H9 (cell line): ENCODE data around the gene FRMPD3. TPM values are rescaled to one million over a fixed set of nuclear protein-coding genes. Genes with fewer than 3 reads are reported as not detected.

Source experiments
- DNase-seq: peaks from one replicate; pipeline ENCODE4 v3.0.0-alpha.2; 2017
- H2AFZ ChIP-seq: one replicate; pipeline ENCODE4 v1.6.1; 2013; ENCODE audit warnings: mild to moderate bottlenecking, low read length, control low read depth, moderate library complexity
- H2AK5ac ChIP-seq: 2 replicates; pipeline ENCODE4 v1.6.1; 2013; ENCODE audit warnings: low read length, control low read depth, mixed read lengths; ENCODE audit not compliant: insufficient read length
- H2BK120ac ChIP-seq: one replicate; pipeline ENCODE4 v1.6.1; 2013; ENCODE audit warnings: low read depth, mild to moderate bottlenecking, low read length, control low read depth, inconsistent platforms; ENCODE audit not compliant: poor library complexity, severe bottlenecking
- H2BK12ac ChIP-seq: 2 replicates; pipeline ENCODE4 v1.6.1; 2013; ENCODE audit warnings: low read length, control low read depth, mixed read lengths, low read depth; ENCODE audit not compliant: insufficient read length
- H2BK15ac ChIP-seq: 2 replicates; pipeline ENCODE4 v1.6.1; 2013; ENCODE audit warnings: low read depth, low read length, control low read depth
- H2BK20ac ChIP-seq: one replicate; pipeline ENCODE4 v1.6.1; 2013; ENCODE audit warnings: low read depth, mild to moderate bottlenecking, low read length, control low read depth, inconsistent platforms; ENCODE audit not compliant: poor library complexity, severe bottlenecking
- H2BK5ac ChIP-seq: 2 replicates; pipeline ENCODE4 v1.6.1; 2013; ENCODE audit warnings: low read length, control low read depth, mixed read lengths; ENCODE audit not compliant: insufficient read length
- H3K14ac ChIP-seq: 2 replicates; pipeline ENCODE4 v1.6.1; 2013; ENCODE audit warnings: low read length, control low read depth; ENCODE audit not compliant: insufficient read depth
- H3K18ac ChIP-seq: 2 replicates; pipeline ENCODE4 v1.6.1; 2013; ENCODE audit warnings: low read depth, mild to moderate bottlenecking, mixed read lengths, low read length, control low read depth; ENCODE audit not compliant: insufficient read length
- H3K23ac ChIP-seq: 2 replicates; pipeline ENCODE4 v1.6.1; 2013; ENCODE audit warnings: low read length, control low read depth, mixed read lengths, low read depth; ENCODE audit not compliant: insufficient read length
- H3K23me2 ChIP-seq: 2 replicates; pipeline ENCODE4 v1.6.1; 2013; ENCODE audit warnings: low read depth, mild to moderate bottlenecking, mixed read lengths, low read length, control low read depth; ENCODE audit not compliant: insufficient read length, poor library complexity, severe bottlenecking
- H3K27ac ChIP-seq: 2 replicates; pipeline ENCODE4 v1.5.1; 2013; ENCODE audit warnings: low read length, control low read depth, mixed read lengths, low read depth; ENCODE audit not compliant: insufficient read length
- H3K27me3 ChIP-seq: 2 replicates; pipeline ENCODE4 v1.6.1; 2013; ENCODE audit warnings: low read length, control low read depth, inconsistent platforms; ENCODE audit not compliant: insufficient read depth
- H3K4ac ChIP-seq: 2 replicates; pipeline ENCODE4 v1.6.1; 2013; ENCODE audit warnings: low read depth, mild to moderate bottlenecking, control low read depth, inconsistent platforms, low read length, moderate library complexity
- H3K4me1 ChIP-seq: 2 replicates; pipeline ENCODE4 v1.6.1; 2013; ENCODE audit warnings: low read length, control low read depth, inconsistent platforms; ENCODE audit not compliant: insufficient read depth
- H3K4me2 ChIP-seq: 2 replicates; pipeline ENCODE4 v1.6.1; 2013; ENCODE audit warnings: low read length, control low read depth, mixed read lengths; ENCODE audit not compliant: insufficient read length, insufficient read depth
- H3K56ac ChIP-seq: 2 replicates; pipeline ENCODE4 v1.6.1; 2013; ENCODE audit warnings: low read depth, mild to moderate bottlenecking, mixed read lengths, low read length, control low read depth; ENCODE audit not compliant: insufficient read length
- H3K79me1 ChIP-seq: 2 replicates; pipeline ENCODE4 v1.6.1; 2013; ENCODE audit warnings: low read depth, mild to moderate bottlenecking, moderate library complexity, low read length, control low read depth, inconsistent platforms; ENCODE audit not compliant: insufficient read depth, poor library complexity, severe bottlenecking
- H3K79me2 ChIP-seq: 2 replicates; pipeline ENCODE4 v1.6.1; 2013; ENCODE audit warnings: low read length, control low read depth, inconsistent platforms; ENCODE audit not compliant: insufficient read depth
- H3K9ac ChIP-seq: 2 replicates; pipeline ENCODE4 v1.6.1; 2013; ENCODE audit warnings: low read length, control low read depth, mixed read lengths; ENCODE audit not compliant: insufficient read length; ENCODE audit errors: extremely low read depth
- H3K9me3 ChIP-seq: one replicate; pipeline ENCODE4 v1.6.1; 2013; ENCODE audit warnings: low read depth, low read length, inconsistent platforms; ENCODE audit not compliant: control insufficient read depth
- H3T11ph ChIP-seq: one replicate; pipeline ENCODE4 v1.6.1; 2013; ENCODE audit warnings: mild to moderate bottlenecking, low read length, control low read depth, inconsistent platforms
- H4K20me1 ChIP-seq: one replicate; pipeline ENCODE4 v1.6.1; 2013; ENCODE audit not compliant: control insufficient read depth, insufficient read length, insufficient read depth
- H4K5ac ChIP-seq: 2 replicates; pipeline ENCODE4 v1.6.1; 2013; ENCODE audit warnings: low read depth, mild to moderate bottlenecking, mixed read lengths, low read length, control low read depth; ENCODE audit not compliant: insufficient read length
- H4K8ac ChIP-seq: replicated peaks from 2 replicates; pipeline ENCODE4 v1.6.1; 2013; ENCODE audit warnings: low read length, control low read depth, mixed read lengths, low read depth; ENCODE audit not compliant: insufficient read length
- H4K91ac ChIP-seq: 2 replicates; pipeline ENCODE4 v1.6.1; 2013; ENCODE audit warnings: low read depth, mild to moderate bottlenecking, moderate library complexity, mixed read lengths, low read length, control low read depth; ENCODE audit not compliant: insufficient read length
- H3K27ac Mint-ChIP-seq, 3 experiments: 2 replicates in 2 of 3; 3 replicates in 1 of 3; pipeline ENCODE4 v1.8.0; 2020 to 2021; ENCODE audit warnings: mixed read lengths in 3 of 3, mild to moderate bottlenecking in 1 of 3, moderate library complexity in 1 of 3
- H3K27me3 Mint-ChIP-seq: 2 replicates; pipeline ENCODE4 v1.8.0; 2021; ENCODE audit warnings: low read depth, mild to moderate bottlenecking, moderate library complexity, mixed read lengths
- H3K36me3 Mint-ChIP-seq, 3 experiments: 2 replicates in 2 of 3; 3 replicates in 1 of 3; pipeline ENCODE4 v1.8.0; 2020 to 2021; ENCODE audit warnings: low read depth in 3 of 3, mixed read lengths in 3 of 3; ENCODE audit not compliant: insufficient read depth in 1 of 3
- H3K4me1 Mint-ChIP-seq, 2 experiments: 2 replicates each; pipeline ENCODE4 v1.8.0; 2020; ENCODE audit warnings: mixed read lengths in 2 of 2
- H3K4me3 Mint-ChIP-seq, 2 experiments: 2 replicates in 1 of 2; 3 replicates in 1 of 2; pipeline ENCODE4 v1.8.0; 2020 to 2021; ENCODE audit warnings: mild to moderate bottlenecking in 2 of 2, mixed read lengths in 2 of 2, moderate library complexity in 1 of 2
- H3K9me3 Mint-ChIP-seq, 2 experiments: 2 replicates in 1 of 2; 3 replicates in 1 of 2; pipeline ENCODE4 v1.8.0; 2020; ENCODE audit warnings: mild to moderate bottlenecking in 2 of 2, mixed read lengths in 2 of 2, moderate library complexity in 1 of 2
- CTCF ChIP-seq: fragments of 200-600 bp; sonication (generic); conservative IDR thresholded peaks from 3 replicates; pipeline ENCODE4 v1.8.0; 2021; ENCODE audit warnings: antibody characterized with exemption, mild to moderate bottlenecking
- WGBS: extraction: QIAGEN DNeasy Blood & Tissue Kit; methylation state at CpG from one replicate; pipeline ENCODE4 v1.1.7; 2013; ENCODE audit warnings: missing lambda C conversion rate, low lambda C conversion rate, mixed read lengths; ENCODE audit not compliant: insufficient read length; ENCODE audit errors: extremely low coverage; 5-methylcytosine and 5-hydroxymethylcytosine counted together
- total RNA-seq: library from RNA; stranded (reverse); gene quantifications from 2 replicates; pipeline ENCODE4 v1.2.1, GENCODE V29; 2021

FRMPD3 gene
- total RNA-seq, 1 experiment from 2014 or later = 0.26 TPM

- Mint-ChIP-seq H3K27me3 (peaks cover 5% of the 10 kb centered on the region), H3K4me1 (peaks cover 2 to 28% of the 10 kb centered on the region in 2 experiments; a peak in 2 of 4 replicates), H3K4me3 (no peak overlapping the region), H3K9me3 (peaks cover 0 to 60% of the 10 kb centered on the region in 2 experiments; a peak in 2 of 5 replicates), H3K36me3 (no peaks in the 10 kb centered on the region; a peak in 1 of 7 replicates), H3K27ac (no peak overlapping the region)
- Histone ChIP-seq H2AFZ (no peak overlapping the region), H3K23me2 (no peaks in the 10 kb centered on the region), H3K9me3 (no peaks in the 10 kb centered on the region), H3K79me2 (no peaks in the 10 kb centered on the region), H3K56ac (no peak overlapping the region), H4K8ac (no peak overlapping the region), H4K5ac (no peak overlapping the region), H4K91ac (no peak overlapping the region), H2BK120ac (no peak overlapping the region), H4K20me1 (no peaks in the 10 kb centered on the region), H3K4ac (no peak overlapping the region), H3K18ac (no peak overlapping the region), H2BK5ac (no peak overlapping the region), H2BK12ac (no peak overlapping the region), H2BK15ac (no peak overlapping the region), H2AK5ac (no peak overlapping the region), H2BK20ac (no peak overlapping the region), H3K23ac (no peak overlapping the region), H3K4me2 (no peak overlapping the region), H3K4me1 (no peaks in the 10 kb centered on the region; the same call in 1 of the 2 replicates), H3K14ac (no peak overlapping the region), H3K27ac (no peak overlapping the region), H3K27me3 (no peaks in the 10 kb centered on the region), H3K79me1 (no peaks in the 10 kb centered on the region), H3K9ac (no peak overlapping the region), H3T11ph (no peak overlapping the region)
- no CpG with 5 or more reads among the region's 5 CpGs for WGBS
- DNase-seq = no peak
- no peak for TF ChIP-seq CTCF
These were observed 30.8 kb downstream of the FRMPD3 start for GRCh38 chrX:107480272-107480671.
